RWPE2 (cell line): ENCODE data around the gene GOLGA7B.

ENCODE experiments used
- ATAC-seq: fragments of 200-7000 bp; cut with Tn5 transposase; 3 replicates; pipeline ENCODE4 v1.9.1; 2021; ENCODE audit warnings: low read depth
- DNase-seq: peaks from one replicate; pipeline ENCODE4 v3.0.0-alpha.2; 2020; ENCODE audit warnings: low spot score
- H3K27ac ChIP-seq: fragments of 450-650 bp; 2 replicates; pipeline ENCODE4 v1.5.1; 2017; ENCODE audit warnings: mild to moderate bottlenecking; ENCODE audit not compliant: poor library complexity, severe bottlenecking
- H3K27me3 ChIP-seq: fragments of 250-450 bp; sonication (Bioruptor Pico); 2 replicates; pipeline ENCODE4 v1.5.1; 2021; ENCODE audit warnings: mild to moderate bottlenecking, moderate library complexity; ENCODE audit not compliant: insufficient read depth, poor library complexity, severe bottlenecking
- H3K36me3 ChIP-seq: fragments of 250-450 bp; sonication (Bioruptor Pico); 2 replicates; pipeline ENCODE4 v1.5.1; 2020; ENCODE audit warnings: low read depth, mild to moderate bottlenecking, moderate library complexity
- H3K4me1 ChIP-seq: fragments of 250-450 bp; sonication (Bioruptor Pico); 2 replicates; pipeline ENCODE4 v1.5.1; 2021; ENCODE audit warnings: mild to moderate bottlenecking, moderate library complexity; ENCODE audit not compliant: insufficient read depth, poor library complexity, severe bottlenecking
- H3K4me3 ChIP-seq: fragments of 250-450 bp; sonication (Bioruptor Pico); 2 replicates; pipeline ENCODE4 v1.5.1; 2021; ENCODE audit warnings: mild to moderate bottlenecking, moderate library complexity; ENCODE audit not compliant: severe bottlenecking
- H3K9me3 ChIP-seq: fragments of 250-450 bp; sonication (Bioruptor Pico); 2 replicates; pipeline ENCODE4 v1.5.1; 2021; ENCODE audit warnings: mild to moderate bottlenecking, moderate library complexity; ENCODE audit not compliant: severe bottlenecking
- TF ChIP-seq, protein P1 (sequence below): fragments of 450-650 bp; IDR thresholded peaks from one replicate; pipeline ENCODE4 v1.5.1; 2017; ENCODE audit warnings: mild to moderate bottlenecking, moderate library complexity; ENCODE audit not compliant: poor library complexity, severe bottlenecking

Gene GOLGA7B

GRCh38 chr10:97827702-97828291 is 21.8 kb upstream of the GOLGA7B start:
- Histone ChIP-seq H3K36me3 (no peaks in the 10 kb centered on the region), H3K9me3 (no peaks in the 10 kb centered on the region), H3K27ac (no peak overlapping the region), H3K4me1 (no peaks in the 10 kb centered on the region), H3K27me3 (no peaks in the 10 kb centered on the region), H3K4me3 (no peak overlapping the region)
- TF ChIP-seq, protein P1, sequence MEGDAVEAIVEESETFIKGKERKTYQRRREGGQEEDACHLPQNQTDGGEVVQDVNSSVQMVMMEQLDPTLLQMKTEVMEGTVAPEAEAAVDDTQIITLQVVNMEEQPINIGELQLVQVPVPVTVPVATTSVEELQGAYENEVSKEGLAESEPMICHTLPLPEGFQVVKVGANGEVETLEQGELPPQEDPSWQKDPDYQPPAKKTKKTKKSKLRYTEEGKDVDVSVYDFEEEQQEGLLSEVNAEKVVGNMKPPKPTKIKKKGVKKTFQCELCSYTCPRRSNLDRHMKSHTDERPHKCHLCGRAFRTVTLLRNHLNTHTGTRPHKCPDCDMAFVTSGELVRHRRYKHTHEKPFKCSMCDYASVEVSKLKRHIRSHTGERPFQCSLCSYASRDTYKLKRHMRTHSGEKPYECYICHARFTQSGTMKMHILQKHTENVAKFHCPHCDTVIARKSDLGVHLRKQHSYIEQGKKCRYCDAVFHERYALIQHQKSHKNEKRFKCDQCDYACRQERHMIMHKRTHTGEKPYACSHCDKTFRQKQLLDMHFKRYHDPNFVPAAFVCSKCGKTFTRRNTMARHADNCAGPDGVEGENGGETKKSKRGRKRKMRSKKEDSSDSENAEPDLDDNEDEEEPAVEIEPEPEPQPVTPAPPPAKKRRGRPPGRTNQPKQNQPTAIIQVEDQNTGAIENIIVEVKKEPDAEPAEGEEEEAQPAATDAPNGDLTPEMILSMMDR, result no peak
- peak; percentile 67 for ATAC-seq
- DNase-seq, result no peak

- Histone ChIP-seq H3K4me3 (no peak overlapping the region), H3K27ac (no peak overlapping the region), H3K9me3 (no peaks in the 10 kb centered on the region), H3K4me1 (no peaks in the 10 kb centered on the region), H3K27me3 (no peaks in the 10 kb centered on the region), H3K36me3 (no peaks in the 10 kb centered on the region)
- DNase-seq, result no peak
- ATAC-seq, result no peak
- TF ChIP-seq, protein P1, result no peak
These were observed 20.9 kb upstream of the GOLGA7B start for GRCh38 chr10:97828721-97829120.

DNA sequence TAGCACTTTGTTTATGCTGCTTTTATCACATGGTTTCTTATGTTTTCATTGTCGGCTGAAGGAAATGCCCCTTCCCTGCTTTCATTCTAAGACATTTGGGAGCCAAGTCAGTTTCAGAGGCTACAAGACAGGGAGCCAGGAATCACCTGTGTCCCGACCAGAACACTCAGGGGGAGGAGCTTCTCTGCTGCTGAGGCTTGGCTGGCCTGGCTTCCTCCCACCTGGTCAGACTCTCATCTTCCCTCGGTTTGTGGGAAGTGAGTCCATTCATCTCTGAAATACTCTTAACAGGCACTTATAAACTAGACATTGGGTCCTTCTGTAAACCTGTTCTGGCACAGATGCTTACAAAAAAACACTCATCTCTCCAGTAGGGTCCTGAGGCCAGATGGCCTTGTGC is 19.6 kb upstream of the GOLGA7B start:
- Histone ChIP-seq H3K27ac (no peak overlapping the region), H3K27me3 (no peaks in the 10 kb centered on the region), H3K4me1 (no peaks in the 10 kb centered on the region), H3K4me3 (no peak overlapping the region), H3K9me3 (no peaks in the 10 kb centered on the region), H3K36me3 (no peaks in the 10 kb centered on the region)
- DNase-seq, result no peak
- TF ChIP-seq, protein P1, result no peak
- no peak for ATAC-seq

DNA sequence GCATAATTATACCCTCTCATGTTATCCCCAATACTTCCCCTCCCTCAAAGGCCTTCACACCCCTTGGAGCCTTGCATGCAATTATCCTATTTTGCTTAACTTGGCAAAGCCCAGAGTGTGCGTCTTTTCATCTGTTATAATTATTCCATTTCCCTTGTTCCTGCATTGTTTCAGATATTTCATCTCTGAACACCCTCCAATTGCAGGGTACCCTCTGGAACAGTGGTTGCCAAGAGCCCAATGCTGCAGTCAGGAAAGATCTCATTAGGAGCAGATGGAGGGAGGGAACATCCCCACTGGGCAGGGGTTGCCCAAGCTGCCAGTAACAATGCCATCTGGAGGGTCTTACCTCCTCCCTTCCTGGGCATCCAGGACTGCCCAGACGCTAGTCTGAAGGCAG is 18.4 kb upstream of the GOLGA7B start:
- TF ChIP-seq, protein P1, result no peak
- no peaks in the 10 kb centered on the region for H3K4me1 ChIP-seq
- no peak for DNase-seq

GRCh38 chr10:97836446-97836845 is 13.2 kb upstream of the GOLGA7B start:
- no peaks in the 10 kb centered on the region for H3K36me3 ChIP-seq
- peaks cover 9% of the 10 kb centered on the region for H3K4me1 ChIP-seq
- no peak for DNase-seq
- no peaks in the 10 kb centered on the region for H3K9me3 ChIP-seq
- H3K4me3 ChIP-seq, result no peak overlapping the region
- TF ChIP-seq, protein P1, result no peak
- H3K27me3 ChIP-seq, result no peaks in the 10 kb centered on the region
- H3K27ac ChIP-seq, result no peak overlapping the region
- no peak for ATAC-seq

More for the DNA sequence above, 18.4 kb upstream of the GOLGA7B start:
- H3K27me3 ChIP-seq, result no peaks in the 10 kb centered on the region
- H3K36me3 ChIP-seq, result no peaks in the 10 kb centered on the region
- H3K4me3 ChIP-seq, result no peak overlapping the region
- no peak overlapping the region for H3K27ac ChIP-seq
- ATAC-seq, result no peak
- H3K9me3 ChIP-seq, result no peaks in the 10 kb centered on the region
